Endothelial cell of umbilical vein (primary cell): ENCODE measurements around the gene CDC14B. TPM values are rescaled to one million over a fixed set of nuclear protein-coding genes. Genes with fewer than 3 reads are reported as not detected.

Source experiments
- BruUV-seq: library from RNA; stranded (reverse); fragments of 400-500 nt; replicated peaks from 2 replicates; lab custom pipeline; 2021; lab: Mats Ljungman, UMichigan
- CTCF ChIA-PET: fragments of 300-600, 350-600 bp; sonication (Branson Sonifier 250); formaldehyde crosslinking; loops from one replicate; lab custom pipeline; 2021; ENCODE audit warnings: antibody characterized with exemption, inconsistent platforms; lab: Charles Lee
- POLR2A ChIA-PET: fragments of 300-600, 350-600 bp; sonication (Branson Sonifier 250); formaldehyde crosslinking; loops from one replicate; lab custom pipeline; 2021; ENCODE audit warnings: antibody characterized with exemption, inconsistent platforms; lab: Charles Lee
- DNase-seq: peaks from one replicate; pipeline ENCODE4 v3.0.0-alpha.2; 2011; ENCODE audit warnings: low read depth, low spot score
- FAIRE-seq: peaks from 2 replicates; lab custom pipeline; 2011; peaks lifted over from hg19 to GRCh38; lab: Jason Lieb, UNC
- H2AFZ ChIP-seq: 2 replicates; pipeline ENCODE4 v1.6.0; 2012; ENCODE audit warnings: low read depth, low read length, control low read depth, inconsistent platforms
- H3K27ac ChIP-seq: 2 replicates; pipeline ENCODE4 v1.5.1; 2011; ENCODE audit warnings: low read depth, mild to moderate bottlenecking, control low read depth, low read length, moderate library complexity; ENCODE audit not compliant: insufficient read depth
- H3K27me3 ChIP-seq, 2 experiments: 2 replicates each; pipeline versions ENCODE4 v1.6.0 to v1.6.1; 2011; ENCODE audit warnings: low read length in 2 of 2, mixed read lengths in 1 of 2; ENCODE audit not compliant: control insufficient read depth in 2 of 2, insufficient read depth in 2 of 2
- H3K36me3 ChIP-seq, 2 experiments: 2 replicates in 1 of 2; 3 replicates in 1 of 2; pipeline ENCODE4 v1.5.1; 2011; ENCODE audit warnings: low read length in 2 of 2, mild to moderate bottlenecking in 1 of 2, moderate library complexity in 1 of 2; ENCODE audit not compliant: control insufficient read depth in 2 of 2, insufficient read depth in 2 of 2; ENCODE audit errors: extremely low read depth in 1 of 2
- H3K4me1 ChIP-seq: 3 replicates; pipeline ENCODE4 v1.5.1; 2011; ENCODE audit warnings: mild to moderate bottlenecking, low read length; ENCODE audit not compliant: control insufficient read depth, insufficient read depth; ENCODE audit errors: extremely low read depth
- H3K4me2 ChIP-seq: 2 replicates; pipeline ENCODE4 v1.6.1; 2011; ENCODE audit warnings: low read length, control low read depth, mixed read lengths; ENCODE audit not compliant: insufficient read depth
- H3K4me3 ChIP-seq, 3 experiments: fragments of 200-600 bp in 1 of 3; sonication (generic), shearing (Covaris generic) in 1 of 3; replicated peaks in 1 of 3; 2 replicates each; pipeline ENCODE4 v1.5.1; 2011 to 2016; ENCODE audit warnings: control low read depth in 3 of 3, low read length in 3 of 3, mild to moderate bottlenecking in 2 of 3, inconsistent platforms in 1 of 3, low read depth in 1 of 3, moderate library complexity in 1 of 3; ENCODE audit not compliant: insufficient read depth in 1 of 3
- H3K79me2 ChIP-seq: 2 replicates; pipeline ENCODE4 v1.6.0; 2012; ENCODE audit warnings: low read length, inconsistent platforms; ENCODE audit not compliant: control insufficient read depth, insufficient read depth
- H3K9ac ChIP-seq: replicated peaks from 2 replicates; pipeline ENCODE3; 2011; ENCODE audit warnings: low read length, control low read depth; ENCODE audit not compliant: insufficient read depth; ENCODE audit errors: extremely low read depth
- H3K9me1 ChIP-seq: replicated peaks from 3 replicates; pipeline ENCODE4 v1.6.0; 2011; ENCODE audit warnings: mild to moderate bottlenecking, low read length; ENCODE audit not compliant: control insufficient read depth, insufficient read depth; ENCODE audit errors: extremely low read depth
- H3K9me3 ChIP-seq: replicated peaks from 2 replicates; pipeline ENCODE4 v1.5.1; 2012; ENCODE audit warnings: low read length, inconsistent platforms; ENCODE audit not compliant: control insufficient read depth, insufficient read depth
- H4K20me1 ChIP-seq: replicated peaks from 2 replicates; pipeline ENCODE3; 2011; ENCODE audit warnings: mild to moderate bottlenecking, low read length; ENCODE audit not compliant: control insufficient read depth, insufficient read depth; ENCODE audit errors: extremely low read depth
- EZH2 ChIP-seq: IDR thresholded peaks from 2 replicates; pipeline ENCODE4 v1.6.1; 2012; ENCODE audit warnings: borderline replicate concordance, low read depth, mild to moderate bottlenecking, moderate library complexity, low read length, inconsistent platforms; ENCODE audit not compliant: severe bottlenecking
- FOS ChIP-seq: IDR thresholded peaks from 2 replicates; pipeline ENCODE4 v1.6.1; 2011; ENCODE audit warnings: mild to moderate bottlenecking, low read length, moderate library complexity, borderline replicate concordance; ENCODE audit not compliant: insufficient read depth
- GATA2 ChIP-seq: IDR thresholded peaks from 2 replicates; pipeline ENCODE4 v1.7.0; 2011; ENCODE audit warnings: low read depth, mild to moderate bottlenecking, moderate library complexity, mixed read lengths, low read length; ENCODE audit not compliant: insufficient read length, insufficient read depth
- JUN ChIP-seq: IDR thresholded peaks from 2 replicates; pipeline ENCODE4 v1.6.1; 2011; ENCODE audit warnings: borderline replicate concordance, low read depth; ENCODE audit not compliant: insufficient read length, insufficient read depth
- MYC ChIP-seq: IDR thresholded peaks from one replicate; pipeline ENCODE4 v1.6.1; 2011; ENCODE audit warnings: mild to moderate bottlenecking, low read depth, low read length
- POLR2A ChIP-seq: IDR thresholded peaks from 2 replicates; pipeline ENCODE4 v1.6.1; 2012; ENCODE audit warnings: low read depth, mild to moderate bottlenecking, control low read depth, low read length
- POLR2AphosphoS5 ChIP-seq: IDR thresholded peaks from 2 replicates; pipeline ENCODE4 v1.6.1; 2012; ENCODE audit warnings: low read depth, mild to moderate bottlenecking, control low read depth, low read length, moderate library complexity; ENCODE audit not compliant: insufficient read depth
- dilution Hi-C: fragments of 300-500 bp; cut with MboI; formaldehyde crosslinking; loops from one replicate; pipeline ENCODE4 v1.15.0; 2019; ENCODE audit warnings: low sequenced_read_pairs; ENCODE audit not compliant: extremely low pct_ligation_motif_present
- intact Hi-C: fragments of 100-400 bp; cut with micrococcal nuclease; formaldehyde crosslinking; loops from one replicate; pipeline ENCODE4 v1.10.0; 2022
- polyA plus RNA-seq, 4 experiments: library from polyadenylated mRNA; depleted of rRNA in 3 of 4; stranded (reverse) in 3 of 4; unstranded in 1 of 4; fragments of >200 nt; gene quantifications; 2 replicates each; pipeline versions ENCODE4 v1.2.1 to v1.2.3, GENCODE V29; 2011 to 2012; ENCODE audit warnings: missing spikeins in 1 of 4
- total RNA-seq: library from RNA; stranded (reverse); gene quantifications from 2 replicates; pipeline ENCODE4 v1.2.3, GENCODE V29; 2021
- TF ChIP-seq, protein P1 (sequence below), 2 donors: IDR thresholded peaks; 1 replicate in 1 of 2; 2 replicates in 1 of 2; pipeline ENCODE4 v1.5.1; 2011; ENCODE audit warnings: low read length in 2 of 2, mild to moderate bottlenecking in 2 of 2, moderate library complexity in 2 of 2, control low read depth in 1 of 2, inconsistent platforms in 1 of 2, low read depth in 1 of 2; ENCODE audit not compliant: insufficient read depth in 1 of 2; ENCODE audit errors: extremely low read depth in 1 of 2
- TF ChIP-seq, protein P2 (sequence below): IDR thresholded peaks from 2 replicates; pipeline ENCODE4 v1.6.1; 2011; ENCODE audit not compliant: insufficient read depth, insufficient read length

CDC14B gene
- total and polyA plus RNA-seq, 2 donors (not counting 3 experiments of a cell fraction or from before 2014, with no cell fraction given) = 0.39 to 0.93 TPM

DNA sequence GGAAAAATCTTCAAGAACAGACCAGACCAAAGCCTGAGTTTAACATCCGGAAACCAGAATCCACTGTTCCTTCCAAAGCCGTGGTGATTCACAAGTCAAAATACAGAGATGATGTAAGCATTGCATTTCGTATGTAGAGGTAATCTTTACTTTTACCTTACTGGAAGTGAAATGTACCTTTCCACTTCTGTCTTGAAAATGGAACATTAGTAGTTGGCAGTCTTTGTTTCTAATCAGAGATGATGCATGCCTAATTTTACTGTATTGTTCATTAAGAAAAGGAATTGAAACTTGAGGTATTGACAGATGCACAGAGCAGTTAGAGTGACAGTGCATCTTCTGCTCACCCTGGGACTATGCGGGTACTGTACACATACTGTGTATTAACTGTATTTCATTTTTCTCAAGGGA, 135.1 kb downstream of the CDC14B start:
- intact Hi-C loops (no loop called here), dilution Hi-C loops (no loop called here)
- H3K4me2 ChIP-seq = no peak overlapping the region
- H2AFZ ChIP-seq = no peak overlapping the region
- FAIRE-seq = no peak
- H3K9ac ChIP-seq = no peak overlapping the region
- no peaks in the 10 kb centered on the region for H3K79me2 ChIP-seq
- ChIA-PET CTCF (no interaction called here), POLR2A (no interaction called here)
- DNase-seq = no peak
- H3K27me3 ChIP-seq = no peaks in the 10 kb centered on the region
- H3K27ac ChIP-seq = no peak overlapping the region
- H3K36me3 ChIP-seq = peaks cover 3% of the 10 kb centered on the region in 2 experiments
- H3K9me3 ChIP-seq = no peaks in the 10 kb centered on the region
- no peaks in the 10 kb centered on the region for H3K9me1 ChIP-seq
- no peaks in the 10 kb centered on the region for H4K20me1 ChIP-seq
- no TSS peak for BruUV-seq
- no peaks in the 10 kb centered on the region for H3K4me1 ChIP-seq
- no peak for TF ChIP-seq MYC
- TF ChIP-seq POLR2AphosphoS5 = no peak
- TF ChIP-seq GATA2 = no peak
- TF ChIP-seq, protein P1, sequence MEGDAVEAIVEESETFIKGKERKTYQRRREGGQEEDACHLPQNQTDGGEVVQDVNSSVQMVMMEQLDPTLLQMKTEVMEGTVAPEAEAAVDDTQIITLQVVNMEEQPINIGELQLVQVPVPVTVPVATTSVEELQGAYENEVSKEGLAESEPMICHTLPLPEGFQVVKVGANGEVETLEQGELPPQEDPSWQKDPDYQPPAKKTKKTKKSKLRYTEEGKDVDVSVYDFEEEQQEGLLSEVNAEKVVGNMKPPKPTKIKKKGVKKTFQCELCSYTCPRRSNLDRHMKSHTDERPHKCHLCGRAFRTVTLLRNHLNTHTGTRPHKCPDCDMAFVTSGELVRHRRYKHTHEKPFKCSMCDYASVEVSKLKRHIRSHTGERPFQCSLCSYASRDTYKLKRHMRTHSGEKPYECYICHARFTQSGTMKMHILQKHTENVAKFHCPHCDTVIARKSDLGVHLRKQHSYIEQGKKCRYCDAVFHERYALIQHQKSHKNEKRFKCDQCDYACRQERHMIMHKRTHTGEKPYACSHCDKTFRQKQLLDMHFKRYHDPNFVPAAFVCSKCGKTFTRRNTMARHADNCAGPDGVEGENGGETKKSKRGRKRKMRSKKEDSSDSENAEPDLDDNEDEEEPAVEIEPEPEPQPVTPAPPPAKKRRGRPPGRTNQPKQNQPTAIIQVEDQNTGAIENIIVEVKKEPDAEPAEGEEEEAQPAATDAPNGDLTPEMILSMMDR (IDR thresholded peaks at IDR 0.05; ENCODE audit: extremely low read depth in 1 of 2, insufficient read depth in 1 of 2, low read depth in 1 of 2, low read length in 2 of 2) = no peak
- TF ChIP-seq POLR2A = no peak
- TF ChIP-seq FOS = no peak
- TF ChIP-seq EZH2 = no peak
- TF ChIP-seq, protein P2, sequence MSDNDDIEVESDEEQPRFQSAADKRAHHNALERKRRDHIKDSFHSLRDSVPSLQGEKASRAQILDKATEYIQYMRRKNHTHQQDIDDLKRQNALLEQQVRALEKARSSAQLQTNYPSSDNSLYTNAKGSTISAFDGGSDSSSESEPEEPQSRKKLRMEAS = no peak
- no peak for TF ChIP-seq JUN
- H3K4me3 ChIP-seq = no peak overlapping the region
